Activated T-helper 1 cell treated with Interleukin-2 at 50 U/mL for 16 hours (primary cell): ENCODE data around the gene DOCK4.

Source experiments
- DNase-seq: peaks from one replicate; pipeline ENCODE4 v3.0.0-alpha.2; 2020; ENCODE audit warnings: low read depth

Gene DOCK4

GRCh38 chr7:112049555-112050249, 156.5 kb downstream of the DOCK4 start:
- no peak for DNase-seq

GRCh38 chr7:112047421-112047820, 158.8 kb downstream of the DOCK4 start:
- no peak for DNase-seq

GRCh38 chr7:112045222-112045621, 161.0 kb downstream of the DOCK4 start:
- no peak for DNase-seq

GRCh38 chr7:112042631-112043030, 163.6 kb downstream of the DOCK4 start:
- no peak for DNase-seq

GRCh38 chr7:112038353-112038752, 167.8 kb downstream of the DOCK4 start:
- no peak for DNase-seq

GRCh38 chr7:112036071-112036470, 170.1 kb downstream of the DOCK4 start:
- no peak for DNase-seq

- no peak for DNase-seq
Measured at GRCh38 chr7:112031689-112032088, 174.5 kb downstream of the DOCK4 start.

- DNase-seq, result no peak
Measured at GRCh38 chr7:112025556-112025955, 180.6 kb downstream of the DOCK4 start.

- DNase-seq, result no peak
Measured at GRCh38 chr7:112023786-112024185, 182.4 kb downstream of the DOCK4 start.

- no peak for DNase-seq
Measured at GRCh38 chr7:112023282-112023681, 182.9 kb downstream of the DOCK4 start.

GRCh38 chr7:112022128-112022527, 184.1 kb downstream of the DOCK4 start:
- DNase-seq, result no peak

GRCh38 chr7:112021379-112022044, 184.7 kb downstream of the DOCK4 start:
- no peak for DNase-seq

- no peak for DNase-seq
Measured at GRCh38 chr7:112020800-112021199, 185.4 kb downstream of the DOCK4 start.

- no peak for DNase-seq
Measured at GRCh38 chr7:112019932-112020331, 186.3 kb downstream of the DOCK4 start.

- no peak for DNase-seq
Measured at GRCh38 chr7:112018305-112019030, 187.7 kb downstream of the DOCK4 start.

- DNase-seq, result no peak
Measured at GRCh38 chr7:112015146-112015545, 191.1 kb downstream of the DOCK4 start.

- DNase-seq, result no peak
Measured at GRCh38 chr7:112014347-112014746, 191.9 kb downstream of the DOCK4 start.

- DNase-seq, result no peak
Measured at GRCh38 chr7:112013274-112013673, 192.9 kb downstream of the DOCK4 start.

- DNase-seq, result no peak
Measured at GRCh38 chr7:112012242-112012641, 194.0 kb downstream of the DOCK4 start.

- DNase-seq, result no peak
Measured at GRCh38 chr7:112010994-112011393, 195.2 kb downstream of the DOCK4 start.

GRCh38 chr7:112010109-112010508, 196.1 kb downstream of the DOCK4 start:
- DNase-seq, result no peak

- DNase-seq, result no peak
Measured at GRCh38 chr7:112009081-112009480, 197.1 kb downstream of the DOCK4 start.

GRCh38 chr7:112007185-112007584, 199.0 kb downstream of the DOCK4 start:
- DNase-seq, result no peak
